Activated CD4-positive, alpha-beta T cell treated with anti-CD3 and anti-CD28 coated beads for 48 hours (primary cell): ENCODE measurements around the gene PAX7.
"Not testable (repeated sequence)": the region's sequence is repeated elsewhere in the genome, so short reads cannot be mapped to it uniquely, and the experiment has no call there.

Experiments
- DNase-seq: peaks from one replicate; pipeline ENCODE4 v3.0.0-alpha.2; 2020

The PAX7 gene

DNA sequence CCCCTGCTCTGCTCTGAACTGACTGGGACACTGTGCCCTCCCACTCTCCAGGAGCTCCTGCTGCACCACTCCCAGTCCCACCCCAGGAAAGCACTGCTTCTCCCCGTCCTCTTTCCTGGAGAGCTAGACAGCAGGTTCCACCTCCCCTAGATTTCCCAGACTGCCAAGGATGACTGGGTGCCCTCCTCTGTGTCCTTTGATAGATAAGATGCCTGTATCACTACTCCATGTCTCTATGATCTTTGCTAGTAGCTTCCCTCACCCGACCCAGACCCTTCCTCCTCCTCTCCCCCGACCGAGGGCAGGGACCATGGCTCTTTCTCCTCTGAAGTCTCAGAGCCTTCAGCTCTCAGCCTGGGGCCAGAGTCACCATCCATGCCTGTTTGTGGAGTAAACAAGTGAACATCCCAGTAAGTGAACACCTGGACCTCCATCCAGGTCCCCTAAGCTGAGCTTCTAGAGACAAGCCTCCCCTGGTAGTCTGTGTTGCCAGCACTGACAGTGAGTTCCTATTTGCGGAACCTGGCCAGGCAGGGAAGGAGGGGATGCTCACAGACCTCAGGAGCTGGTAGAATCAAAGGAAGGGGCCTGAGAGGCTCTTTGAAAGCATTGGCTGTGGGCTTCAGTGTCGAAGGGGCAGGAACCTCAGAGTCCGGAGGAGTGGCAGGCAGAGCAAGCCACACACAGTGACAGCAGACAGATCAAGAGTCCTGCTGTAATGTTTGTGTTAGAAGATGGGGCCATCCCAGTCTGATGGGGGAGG is 104.0 kb downstream of the PAX7 start:
- no peak for DNase-seq

DNA sequence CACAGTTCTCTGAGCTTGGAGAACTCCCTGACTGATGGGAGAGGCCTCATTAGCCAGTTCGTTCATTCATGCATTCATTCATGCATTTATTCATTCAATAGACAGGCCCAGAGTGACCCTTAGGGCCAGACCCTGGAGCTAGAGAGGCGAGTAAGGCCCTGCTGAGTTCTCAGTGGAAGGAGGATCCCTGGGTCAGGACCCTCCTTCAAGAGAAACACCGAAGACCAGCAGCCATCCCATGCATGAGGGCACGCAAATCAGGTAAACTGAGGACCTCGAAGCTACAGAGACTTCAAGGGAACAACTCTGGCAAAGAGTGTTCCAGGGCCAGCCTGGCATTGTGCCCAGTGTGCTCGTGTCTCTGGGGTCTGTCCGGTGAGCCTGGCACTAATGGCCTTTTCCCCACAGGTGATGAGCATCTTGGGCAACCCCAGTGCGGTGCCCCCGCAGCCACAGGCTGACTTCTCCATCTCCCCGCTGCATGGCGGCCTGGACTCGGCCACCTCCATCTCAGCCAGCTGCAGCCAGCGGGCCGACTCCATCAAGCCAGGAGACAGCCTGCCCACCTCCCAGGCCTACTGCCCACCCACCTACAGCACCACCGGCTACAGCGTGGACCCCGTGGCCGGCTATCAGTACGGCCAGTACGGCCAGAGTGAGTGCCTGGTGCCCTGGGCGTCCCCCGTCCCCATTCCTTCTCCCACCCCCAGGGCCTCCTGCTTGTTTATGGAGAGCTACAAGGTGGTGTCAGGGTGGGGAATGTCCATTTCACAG is 104.8 kb downstream of the PAX7 start:
- DNase-seq: no peak

DNA sequence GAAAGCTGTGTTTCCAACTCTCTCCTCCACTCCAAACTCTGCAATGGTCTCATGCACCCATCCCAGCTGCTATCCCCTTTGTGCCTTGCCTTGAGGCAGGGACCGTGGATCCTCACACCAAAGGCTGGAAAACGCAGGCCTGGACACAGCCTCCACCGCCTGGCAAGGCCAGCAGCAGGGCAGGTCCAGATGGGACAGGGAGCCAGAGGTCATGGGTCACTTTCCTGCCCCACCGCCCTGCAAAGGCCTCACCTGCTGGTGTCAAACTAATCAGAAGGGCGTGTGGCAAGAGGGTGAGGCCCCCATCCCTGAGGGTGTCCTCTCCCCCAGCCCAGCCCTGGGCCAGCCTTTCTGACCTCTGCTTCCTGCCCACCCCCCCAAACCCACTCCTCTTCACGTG is 106.3 kb downstream of the PAX7 start:
- DNase-seq: no peak

DNA sequence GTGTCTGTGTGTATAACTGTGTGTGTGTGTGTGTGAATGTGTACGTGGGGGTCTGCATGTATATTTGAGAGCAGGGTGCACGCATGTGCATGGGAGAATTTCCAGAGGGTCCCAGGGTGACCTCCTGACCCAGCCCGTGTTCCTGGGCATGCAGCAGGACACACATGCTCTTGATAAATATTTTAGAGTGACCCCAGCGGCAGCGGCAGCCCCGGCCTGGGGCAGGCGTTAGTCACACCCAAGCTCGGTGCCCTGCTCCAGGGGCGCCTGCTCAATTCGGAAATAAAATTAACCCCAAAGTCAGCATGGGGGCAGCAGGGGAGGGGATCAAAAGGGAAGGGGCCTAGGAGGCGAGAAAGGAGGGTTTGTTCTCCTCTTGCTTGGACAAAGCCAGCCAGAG is 107.5 kb downstream of the PAX7 start:
- no peak for DNase-seq

DNA sequence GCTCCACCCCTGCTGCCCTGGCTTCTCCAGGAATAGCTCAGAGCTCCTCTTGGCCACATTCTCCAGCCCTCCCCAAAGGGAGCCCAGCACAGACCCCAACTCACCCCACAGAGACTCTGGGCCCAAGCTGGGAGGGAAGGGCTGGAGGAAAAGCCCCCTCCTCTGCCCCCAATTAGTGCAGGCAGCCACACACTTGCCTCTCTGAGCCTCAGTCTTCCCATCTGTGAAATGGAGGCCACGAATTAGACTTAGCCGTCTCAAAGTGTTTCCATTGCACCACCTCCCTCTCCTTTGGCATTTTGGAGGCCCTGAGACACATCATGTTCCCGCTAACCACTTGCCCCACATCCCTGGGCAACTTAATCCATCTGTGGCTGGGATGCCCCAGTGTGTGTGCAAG is 108.0 kb downstream of the PAX7 start:
- DNase-seq: no peak

DNA sequence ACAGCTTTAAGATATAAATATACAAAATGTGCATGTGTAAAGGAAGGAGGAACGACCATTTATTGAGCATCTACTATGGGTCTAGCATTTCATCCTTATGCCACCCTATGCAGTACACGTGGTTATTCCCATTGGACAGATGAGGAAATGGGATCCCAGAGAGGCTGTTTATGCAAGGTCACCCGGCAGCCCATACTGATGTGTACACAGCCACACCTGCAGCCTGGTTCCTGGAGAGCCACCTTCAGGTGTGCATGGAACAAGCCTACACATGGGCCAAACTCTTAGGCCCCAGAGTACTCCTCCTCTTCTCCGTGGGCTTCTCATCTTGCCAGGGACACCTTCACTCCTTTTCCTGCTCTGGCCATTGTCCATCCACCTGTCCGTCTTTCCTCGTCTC is 108.8 kb downstream of the PAX7 start:
- no peak for DNase-seq

DNA sequence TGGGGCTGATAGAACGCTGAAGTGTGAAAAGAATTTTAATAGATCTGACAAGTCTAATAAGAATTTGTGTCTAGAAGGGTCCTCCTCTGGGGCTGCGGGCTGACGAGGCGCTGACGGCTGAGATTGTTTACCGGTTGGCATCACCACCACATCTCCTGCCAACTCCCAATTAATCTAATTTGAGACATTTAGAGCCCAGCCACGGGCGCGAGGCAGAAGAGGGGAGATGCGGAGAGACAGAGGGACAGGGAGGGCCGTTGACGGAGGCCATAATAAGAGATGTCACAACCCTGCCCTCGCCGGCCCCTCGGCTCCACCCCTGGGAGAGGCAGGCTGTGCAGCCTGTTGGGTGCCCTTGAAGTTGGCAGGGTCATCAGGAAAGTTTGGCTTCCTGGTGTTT is 109.3 kb downstream of the PAX7 start:
- no peak for DNase-seq

DNA sequence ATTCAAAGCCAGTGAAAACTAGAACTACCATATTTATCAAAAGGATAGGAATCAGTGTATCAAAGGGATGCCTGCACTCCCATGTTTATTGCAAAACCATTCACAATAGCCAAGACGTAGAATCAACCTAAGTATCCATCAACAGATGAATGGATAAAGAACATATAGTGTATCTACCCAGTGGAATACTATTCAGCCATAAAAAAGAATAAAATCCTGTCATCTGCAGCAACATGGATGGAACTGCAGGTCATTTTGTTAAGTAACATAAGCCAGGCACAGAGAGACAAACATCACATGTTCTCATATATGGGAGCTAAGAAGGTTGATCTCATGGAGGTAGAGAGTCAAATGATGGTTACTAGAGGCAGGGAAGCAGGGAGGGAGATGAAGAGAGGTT is 110.0 kb downstream of the PAX7 start:
- no peak for DNase-seq

DNA sequence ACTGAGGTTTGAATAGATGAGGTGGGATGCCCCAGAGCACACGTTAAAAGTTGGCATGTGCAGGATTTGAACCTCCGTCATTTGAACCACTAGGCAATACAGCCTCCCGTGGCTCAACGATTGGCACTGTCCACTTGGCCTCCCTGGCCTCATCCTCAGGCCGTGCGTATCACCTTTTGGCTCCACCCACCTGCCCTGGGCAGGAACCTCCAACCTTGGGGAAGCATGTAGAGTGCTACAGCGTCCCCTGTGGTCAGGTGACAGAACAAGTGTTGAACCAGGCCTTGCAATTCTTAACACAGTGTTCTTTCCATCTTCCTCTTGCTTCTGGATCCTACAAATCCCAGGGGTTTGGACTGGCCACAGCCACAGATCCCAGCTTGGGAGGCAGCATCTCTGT is 112.6 kb downstream of the PAX7 start:
- no peak for DNase-seq

DNA sequence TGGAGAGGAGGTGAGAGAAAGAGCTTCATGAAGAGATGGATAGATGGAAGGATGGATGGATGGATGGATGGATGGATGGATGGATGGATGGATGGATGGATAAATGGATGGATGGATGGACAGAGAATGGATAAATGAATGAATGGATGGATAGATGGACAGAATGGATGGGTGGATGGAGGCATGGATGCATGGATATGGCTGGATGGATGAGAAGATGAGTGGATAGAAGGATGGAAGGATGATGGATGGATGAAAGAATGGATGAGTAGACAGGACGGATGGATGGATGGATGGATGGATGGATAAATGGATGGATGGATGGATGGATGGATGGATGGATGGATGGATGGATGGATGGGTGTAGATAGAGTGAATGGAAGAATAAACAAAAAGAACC is 113.7 kb downstream of the PAX7 start:
- DNase-seq: not testable (repeated sequence)

DNA sequence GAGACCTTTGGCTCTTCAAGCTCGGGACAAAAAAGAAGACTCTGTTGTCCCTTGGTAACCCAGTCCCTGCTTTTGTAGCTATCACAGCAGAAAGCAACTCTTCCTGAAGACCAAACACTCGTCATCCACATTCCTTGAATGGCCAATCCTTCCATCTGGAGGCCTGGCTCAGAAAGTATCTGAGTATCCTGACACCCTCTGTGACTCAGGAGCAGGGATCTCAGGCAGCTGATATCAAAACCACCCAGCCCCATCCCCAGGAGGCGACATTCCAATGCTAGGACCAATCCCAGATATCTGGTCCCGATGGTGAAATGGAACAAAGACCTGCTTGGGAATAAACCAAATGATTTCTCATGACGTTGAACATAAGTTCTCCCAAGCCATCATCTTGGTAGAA is 116.3 kb downstream of the PAX7 start:
- DNase-seq: no peak

DNA sequence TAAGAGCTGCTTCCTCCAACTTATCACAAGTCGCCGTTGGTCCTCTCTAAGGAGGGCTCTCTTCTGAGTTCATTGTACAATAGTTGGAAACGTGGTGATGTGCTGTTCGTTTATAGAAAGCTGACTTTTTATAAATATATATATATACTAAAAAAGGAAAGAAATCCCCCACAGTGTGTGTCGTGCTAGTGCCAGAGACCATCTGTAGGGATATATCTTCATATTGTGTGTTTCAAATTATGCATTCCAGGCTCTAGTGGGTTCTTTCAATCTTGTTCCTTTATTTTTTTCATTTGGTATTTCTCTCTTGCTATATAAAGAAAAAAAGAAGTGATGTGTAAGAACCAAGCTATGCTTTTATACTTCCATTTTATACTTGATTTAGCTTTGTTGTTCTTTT is 117.0 kb downstream of the PAX7 start:
- no peak for DNase-seq

DNA sequence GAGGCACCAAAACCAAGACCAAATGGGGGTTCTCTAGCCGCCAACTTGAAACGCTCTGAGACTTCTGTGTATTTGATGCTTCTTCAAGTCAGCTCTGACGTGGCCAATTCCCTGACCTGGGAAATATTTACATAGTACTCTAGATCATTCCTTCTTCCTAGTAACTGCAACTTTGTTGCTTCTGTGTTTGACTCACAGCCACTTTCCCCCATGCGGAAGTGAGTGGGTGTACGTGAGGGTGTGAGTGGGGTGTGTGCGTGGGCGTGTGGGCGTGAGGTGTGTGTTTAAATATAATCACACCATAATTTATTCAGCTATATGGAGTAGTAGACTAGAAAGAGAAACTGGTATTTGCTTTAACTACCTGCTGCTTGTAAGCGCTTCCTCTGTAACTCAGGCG is 117.8 kb downstream of the PAX7 start:
- DNase-seq: no peak

DNA sequence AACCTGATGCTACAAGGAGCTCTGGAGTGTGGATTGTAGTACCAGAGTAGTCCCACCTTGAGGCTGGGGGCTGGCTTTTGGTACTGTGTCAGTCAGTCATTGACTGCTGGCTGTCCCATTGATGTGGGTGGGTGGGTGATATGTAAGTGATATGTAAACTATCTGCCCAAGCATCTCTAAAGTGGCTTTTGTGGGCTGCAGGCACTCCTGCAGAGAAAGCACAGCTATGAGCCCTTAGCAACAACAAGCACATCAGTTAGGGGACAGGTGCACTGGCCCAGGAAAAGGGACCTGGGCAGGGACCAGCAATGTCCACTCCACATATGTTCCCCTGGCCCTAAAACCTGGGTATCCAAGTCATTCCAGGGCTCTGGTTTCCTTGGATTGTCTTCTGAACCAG is 118.9 kb downstream of the PAX7 start:
- DNase-seq: no peak

DNA sequence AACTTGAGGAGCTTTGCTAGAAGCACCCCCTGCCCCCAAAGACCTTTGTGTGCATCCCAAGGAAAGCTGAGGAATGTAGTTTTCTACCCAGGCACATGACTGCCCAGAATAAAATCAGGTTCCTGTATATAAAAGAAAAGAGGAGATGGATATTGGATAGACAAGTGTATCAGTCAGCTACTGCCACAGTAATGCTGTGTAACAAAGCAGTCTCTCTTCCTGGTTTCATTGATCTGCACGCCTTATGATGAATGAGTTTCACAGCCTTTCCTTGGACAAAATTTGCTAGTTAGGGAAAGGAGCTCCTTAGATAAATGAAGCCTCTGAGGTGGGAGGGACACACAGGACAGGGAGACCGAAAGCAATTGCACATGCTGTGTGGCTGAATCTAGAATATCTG is 120.0 kb downstream of the PAX7 start:
- no peak for DNase-seq

DNA sequence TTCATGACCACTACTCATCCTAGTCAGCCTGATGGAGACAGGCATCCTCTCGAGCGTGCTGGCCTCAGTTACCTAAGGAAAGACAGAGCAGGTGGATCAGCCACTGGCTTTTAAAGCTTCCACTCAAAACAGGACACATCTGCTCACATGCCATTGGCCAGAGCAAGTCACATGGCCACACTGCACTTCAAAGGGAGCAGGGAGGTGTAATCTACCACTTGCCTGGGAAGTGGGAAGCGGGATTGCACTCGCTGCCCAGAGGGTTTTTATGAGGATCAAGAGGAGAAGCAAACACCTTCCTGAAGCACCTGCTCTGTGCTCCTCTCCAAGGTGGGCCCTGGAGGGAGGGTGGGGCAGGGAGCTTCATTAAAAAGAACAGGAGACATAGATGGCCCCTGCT is 120.8 kb downstream of the PAX7 start:
- DNase-seq: no peak

DNA sequence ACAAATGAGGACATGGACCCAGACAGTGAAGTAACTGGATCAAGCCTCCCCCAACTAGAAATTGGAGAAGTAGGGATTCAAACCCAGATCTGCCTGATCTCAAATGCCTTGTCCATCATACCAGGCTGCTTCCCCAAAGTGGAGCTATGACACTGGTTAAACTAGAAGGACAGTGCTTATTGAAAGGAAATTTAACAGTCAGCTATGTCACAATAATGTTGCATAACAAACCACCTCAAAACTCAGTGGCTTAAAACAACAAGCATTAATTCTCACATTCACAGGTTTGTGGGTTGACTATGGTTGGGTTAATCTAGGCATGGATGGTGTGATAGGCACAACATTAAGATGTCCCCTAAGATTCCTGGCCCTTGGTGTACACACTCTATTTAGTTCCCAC is 121.8 kb downstream of the PAX7 start:
- no peak for DNase-seq

DNA sequence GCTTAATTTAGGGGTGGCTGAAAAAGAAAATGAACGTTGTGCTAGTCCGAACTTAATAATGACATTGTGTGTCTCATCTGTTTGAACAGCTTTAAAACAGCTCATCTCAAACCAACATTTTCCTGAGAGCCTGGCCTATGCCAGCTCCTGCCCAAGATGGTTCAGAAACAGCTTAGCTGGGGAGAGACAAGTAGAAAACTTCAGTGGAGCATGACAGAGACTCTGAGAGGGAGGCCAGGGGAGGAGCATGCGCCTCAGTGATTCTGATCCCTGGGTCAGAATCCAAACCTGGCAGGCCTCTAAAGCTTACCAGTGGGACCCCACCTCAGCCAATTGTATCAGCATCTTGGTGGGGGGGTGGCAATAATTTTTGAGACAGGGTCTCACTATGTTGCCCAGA is 129.5 kb downstream of the PAX7 start:
- DNase-seq: no peak

DNA sequence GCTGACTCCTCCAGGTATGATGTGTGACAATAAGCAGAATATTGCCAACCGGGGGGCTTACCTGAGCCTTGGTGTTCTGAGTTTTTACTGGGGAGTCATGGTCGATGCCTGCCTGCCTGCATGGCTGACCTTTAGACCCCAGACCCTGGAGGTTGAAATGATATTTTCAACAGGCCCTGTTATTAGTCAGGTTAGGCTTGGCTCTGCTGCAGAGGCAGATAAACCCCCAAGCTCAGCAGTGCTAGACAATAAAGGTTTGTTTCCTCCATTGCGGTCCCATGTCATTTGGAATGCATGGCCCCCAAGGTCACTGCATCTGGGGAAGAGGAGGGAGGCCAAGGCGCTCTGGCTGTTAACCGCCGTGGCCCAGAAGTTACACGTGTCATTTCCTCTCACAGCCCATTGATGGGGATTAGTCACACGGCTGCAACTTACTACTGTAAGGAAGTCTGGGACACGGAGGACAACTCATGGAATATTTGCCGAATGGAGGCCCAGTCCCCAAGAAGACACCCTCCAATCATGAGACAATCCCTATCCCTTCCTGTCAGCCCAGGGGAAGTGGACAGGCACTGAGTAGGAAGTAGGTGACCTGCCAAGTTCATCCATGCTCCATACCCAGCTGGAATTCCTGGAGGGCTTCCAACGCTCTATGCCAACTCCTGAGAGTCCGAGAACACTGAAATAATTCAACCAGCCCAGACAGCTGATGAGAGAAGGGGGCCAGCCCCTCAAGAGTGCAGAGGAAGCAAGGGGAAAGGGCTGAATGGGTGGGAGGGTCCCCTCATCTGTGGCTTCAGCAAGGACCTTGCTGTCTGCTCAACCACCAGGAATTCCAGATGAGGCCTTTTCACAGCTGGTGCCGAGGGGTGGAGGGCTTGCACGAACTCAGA is 131.5 kb downstream of the PAX7 start:
- DNase-seq: no peak

DNA sequence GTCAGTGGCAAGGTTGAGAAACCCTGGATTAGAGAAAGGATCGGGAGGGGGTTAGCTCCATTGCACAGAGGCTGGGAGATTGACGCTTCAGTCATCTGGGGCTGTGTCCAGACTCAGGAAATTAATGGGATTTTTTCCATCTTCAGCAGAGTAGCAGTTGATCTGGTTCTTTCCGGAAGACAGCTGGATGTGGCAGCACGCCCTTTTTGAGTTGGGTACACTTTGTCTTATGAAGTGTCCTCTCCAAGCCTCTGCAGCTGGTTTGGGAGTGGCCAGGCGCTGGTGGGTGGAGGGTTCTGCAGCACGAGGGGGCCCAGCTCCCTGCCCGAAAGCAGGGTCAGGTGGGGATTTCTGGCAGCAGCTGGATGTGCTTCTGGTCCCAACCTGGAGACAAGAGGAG is 133.7 kb downstream of the PAX7 start:
- DNase-seq: no peak

DNA sequence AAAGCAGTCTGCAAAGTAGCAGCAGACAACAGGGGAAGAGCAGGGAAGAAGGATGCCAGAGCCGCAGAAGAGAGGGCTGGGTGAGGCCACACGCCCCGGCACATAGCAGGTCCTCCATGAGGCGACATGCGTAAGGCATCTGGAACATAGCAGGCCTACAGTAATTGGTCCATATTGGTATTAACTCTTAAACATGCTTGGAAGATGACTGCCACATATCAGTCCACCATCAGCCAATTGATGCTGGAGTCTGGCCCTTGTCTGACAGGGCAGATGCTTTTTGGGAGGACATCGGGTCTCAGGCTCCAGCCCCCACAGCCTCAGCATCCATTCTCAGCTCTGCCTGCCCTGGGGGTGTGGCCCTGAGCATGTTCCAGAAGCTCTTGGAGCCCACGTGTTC is 135.1 kb downstream of the PAX7 start:
- no peak for DNase-seq

DNA sequence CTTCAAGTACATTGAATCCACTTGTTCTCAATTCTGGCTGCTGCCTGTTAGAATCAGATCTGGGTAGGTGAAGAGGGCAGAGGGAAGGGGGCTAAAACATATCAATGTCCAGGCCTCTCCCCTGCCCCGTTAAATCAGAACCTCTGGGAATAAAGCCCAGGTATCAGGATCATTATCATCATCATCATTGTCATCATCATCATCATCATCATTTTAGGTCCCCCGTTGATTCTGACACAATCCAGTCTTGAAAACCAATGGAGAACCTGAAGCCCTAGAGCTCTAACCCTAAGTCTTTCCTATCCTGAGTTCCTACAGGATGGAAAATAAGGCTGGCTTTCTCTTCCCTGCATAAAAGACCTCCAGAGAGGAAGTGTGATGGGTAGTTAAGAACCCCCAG is 135.7 kb downstream of the PAX7 start:
- no peak for DNase-seq

DNA sequence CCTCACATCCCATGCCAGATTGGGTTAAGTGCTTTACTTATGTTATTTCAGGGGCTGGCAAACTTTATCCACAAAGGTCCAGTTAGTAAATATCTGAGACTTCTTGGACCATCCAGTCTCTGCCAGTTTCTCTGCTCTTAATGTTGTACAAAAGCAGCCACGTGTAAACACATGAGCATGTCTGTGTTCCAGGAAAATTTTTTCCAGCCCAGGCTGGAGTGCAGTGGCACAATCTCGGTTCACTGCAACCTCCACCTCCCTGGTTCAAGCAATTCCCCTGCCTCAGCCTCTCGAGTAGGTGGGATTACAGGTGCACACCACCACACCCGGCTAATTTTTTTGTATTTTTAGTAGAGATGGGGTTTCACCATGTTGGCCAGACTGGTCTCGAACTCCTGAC is 136.9 kb downstream of the PAX7 start:
- not testable (repeated sequence) for DNase-seq

DNA sequence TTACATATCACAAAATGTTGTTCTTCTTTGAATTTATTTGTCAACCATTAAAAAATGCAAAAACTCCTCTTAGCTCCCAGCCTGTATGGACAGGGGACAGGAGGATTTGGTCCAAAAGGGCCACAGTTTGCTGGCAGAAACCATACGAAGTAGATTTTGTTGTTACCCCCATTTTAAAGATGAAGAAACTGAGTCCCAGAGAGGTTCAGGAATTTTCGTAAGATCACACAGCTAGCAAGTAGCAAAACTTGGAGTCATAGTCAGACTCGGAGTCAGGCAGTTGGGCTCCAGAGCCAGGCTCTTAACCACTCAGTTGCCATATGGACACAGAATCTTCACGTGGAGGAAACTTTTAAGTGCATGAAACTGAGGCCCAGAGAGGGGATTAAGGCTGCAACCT is 137.4 kb downstream of the PAX7 start:
- DNase-seq: no peak
